ENCODE data around the gene KCNC2. TPM values are rescaled to one million over a fixed set of nuclear protein-coding genes. Genes with fewer than 3 reads are reported as not detected.
"Not testable (repeated sequence)": the region's sequence is repeated elsewhere in the genome, so short reads cannot be mapped to it uniquely, and the experiment has no call there.

Gene KCNC2
- total RNA-seq, 1 donor from 2014 or later = not detected

- no peak for DNase-seq (ENCODE audit: low spot score)
- Mint-ChIP-seq H3K27me3 (ENCODE audit: unreplicated experiment) (no peaks in the 10 kb centered on the region), H3K27ac (ENCODE audit: unreplicated experiment) (no peak overlapping the region), H3K4me1 (ENCODE audit: unreplicated experiment) (peaks cover 4% of the 10 kb centered on the region), H3K36me3 (ENCODE audit: low read depth, unreplicated experiment) (no peaks in the 10 kb centered on the region), H3K4me3 (ENCODE audit: unreplicated experiment) (no peak overlapping the region), H3K9me3 (ENCODE audit: unreplicated experiment) (no peaks in the 10 kb centered on the region)
- TF ChIP-seq CTCF (IDR thresholded peaks at IDR 0.05; ENCODE audit: unreplicated experiment) = no peak
Measured at GRCh38 chr12:75192196-75192595, 17.4 kb downstream of the KCNC2 start.

GRCh38 chr12:75190846-75191245, 18.8 kb downstream of the KCNC2 start:
- TF ChIP-seq CTCF (IDR thresholded peaks at IDR 0.05; ENCODE audit: unreplicated experiment) = no peak
- Mint-ChIP-seq H3K9me3 (ENCODE audit: unreplicated experiment) (no peaks in the 10 kb centered on the region), H3K27ac (ENCODE audit: unreplicated experiment) (no peak overlapping the region), H3K4me1 (ENCODE audit: unreplicated experiment) (peaks cover 3% of the 10 kb centered on the region), H3K4me3 (ENCODE audit: unreplicated experiment) (no peak overlapping the region), H3K27me3 (ENCODE audit: unreplicated experiment) (no peaks in the 10 kb centered on the region), H3K36me3 (ENCODE audit: low read depth, unreplicated experiment) (no peaks in the 10 kb centered on the region)
- DNase-seq (ENCODE audit: low spot score) = no peak

- H3K4me1 Mint-ChIP-seq (ENCODE audit: unreplicated experiment); H3K27me3 Mint-ChIP-seq (ENCODE audit: unreplicated experiment); DNase-seq (ENCODE audit: low spot score); H3K27ac Mint-ChIP-seq (ENCODE audit: unreplicated experiment); H3K9me3 Mint-ChIP-seq (ENCODE audit: unreplicated experiment); H3K36me3 Mint-ChIP-seq (ENCODE audit: low read depth, unreplicated experiment); H3K4me3 Mint-ChIP-seq (ENCODE audit: unreplicated experiment): not testable (repeated sequence)
Measured at GRCh38 chr12:75185881-75186280, 23.8 kb downstream of the KCNC2 start.

- Mint-ChIP-seq H3K27me3 (ENCODE audit: unreplicated experiment) (no peaks in the 10 kb centered on the region), H3K9me3 (ENCODE audit: unreplicated experiment) (no peaks in the 10 kb centered on the region), H3K4me3 (ENCODE audit: unreplicated experiment) (no peak overlapping the region), H3K27ac (ENCODE audit: unreplicated experiment) (no peak overlapping the region), H3K4me1 (ENCODE audit: unreplicated experiment) (no peaks in the 10 kb centered on the region), H3K36me3 (ENCODE audit: low read depth, unreplicated experiment) (no peaks in the 10 kb centered on the region)
- TF ChIP-seq CTCF (IDR thresholded peaks at IDR 0.05; ENCODE audit: unreplicated experiment) = no peak
- no peak for DNase-seq (ENCODE audit: low spot score)
Measured at GRCh38 chr12:75184516-75184915, 25.1 kb downstream of the KCNC2 start.

GRCh38 chr12:75183967-75184366, 25.7 kb downstream of the KCNC2 start:
- DNase-seq (ENCODE audit: low spot score) = no peak
- H3K4me1 Mint-ChIP-seq (ENCODE audit: unreplicated experiment) = no peaks in the 10 kb centered on the region
- H3K4me3 Mint-ChIP-seq (ENCODE audit: unreplicated experiment) = no peak overlapping the region
- no peak for TF ChIP-seq CTCF (IDR thresholded peaks at IDR 0.05; ENCODE audit: unreplicated experiment)
- H3K27me3 Mint-ChIP-seq (ENCODE audit: unreplicated experiment) = no peaks in the 10 kb centered on the region
- no peak overlapping the region for H3K27ac Mint-ChIP-seq (ENCODE audit: unreplicated experiment)
- no peaks in the 10 kb centered on the region for H3K9me3 Mint-ChIP-seq (ENCODE audit: unreplicated experiment)
- no peaks in the 10 kb centered on the region for H3K36me3 Mint-ChIP-seq (ENCODE audit: low read depth, unreplicated experiment)

- Mint-ChIP-seq H3K9me3 (ENCODE audit: unreplicated experiment) (no peaks in the 10 kb centered on the region), H3K27ac (ENCODE audit: unreplicated experiment) (no peak overlapping the region), H3K27me3 (ENCODE audit: unreplicated experiment) (no peaks in the 10 kb centered on the region), H3K4me3 (ENCODE audit: unreplicated experiment) (no peak overlapping the region), H3K36me3 (ENCODE audit: low read depth, unreplicated experiment) (no peaks in the 10 kb centered on the region), H3K4me1 (ENCODE audit: unreplicated experiment) (no peaks in the 10 kb centered on the region)
- no peak for TF ChIP-seq CTCF (IDR thresholded peaks at IDR 0.05; ENCODE audit: unreplicated experiment)
- DNase-seq (ENCODE audit: low spot score) = no peak
Measured at GRCh38 chr12:75177997-75178396, 31.6 kb downstream of the KCNC2 start.

Measured in endothelial cell (in vitro differentiated cells).